Measurements from ENCODE around the gene FGF22.
"Not testable (repeated sequence)": the region's sequence is repeated elsewhere in the genome, so short reads cannot be mapped to it uniquely, and the experiment has no call there.

The FGF22 gene

DNA sequence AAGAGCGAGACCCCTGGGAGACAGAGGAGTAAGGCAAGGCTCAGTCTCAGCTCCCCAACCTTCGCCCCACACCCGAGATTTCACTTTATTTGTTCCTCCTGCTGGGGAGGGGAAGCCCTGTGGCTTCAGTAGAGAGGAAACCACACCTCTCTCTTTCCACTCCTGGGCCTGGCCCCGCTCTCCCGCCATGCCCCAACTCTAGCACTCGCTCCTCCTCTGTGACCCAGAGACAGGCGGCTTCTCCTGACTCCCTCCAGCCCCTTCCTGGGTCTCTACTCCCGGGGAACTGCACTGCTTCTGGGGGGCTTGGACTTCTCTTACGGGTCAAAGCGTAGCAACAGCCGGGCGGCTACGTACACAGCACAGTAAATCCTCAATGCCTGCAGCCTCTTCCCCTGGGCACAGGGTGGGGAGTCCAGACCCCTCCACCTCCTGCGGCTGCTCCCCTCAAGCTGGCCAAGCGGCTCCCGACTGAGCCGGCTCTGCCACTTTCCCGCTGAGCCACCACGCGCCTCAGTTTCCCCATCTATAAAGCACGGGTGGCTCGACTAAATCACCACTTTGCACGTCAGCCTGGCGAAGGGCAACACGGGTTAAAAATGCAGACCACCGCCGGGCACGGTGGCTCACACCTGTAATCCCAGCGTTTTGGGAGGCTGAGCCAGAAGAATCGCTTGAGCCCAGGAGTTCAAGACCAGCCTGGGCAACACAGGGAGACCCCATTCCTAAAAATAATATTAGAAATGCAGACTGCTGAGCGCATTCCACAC, 21.9 kb downstream of the FGF22 start:
- DNase-seq: no peak

DNA sequence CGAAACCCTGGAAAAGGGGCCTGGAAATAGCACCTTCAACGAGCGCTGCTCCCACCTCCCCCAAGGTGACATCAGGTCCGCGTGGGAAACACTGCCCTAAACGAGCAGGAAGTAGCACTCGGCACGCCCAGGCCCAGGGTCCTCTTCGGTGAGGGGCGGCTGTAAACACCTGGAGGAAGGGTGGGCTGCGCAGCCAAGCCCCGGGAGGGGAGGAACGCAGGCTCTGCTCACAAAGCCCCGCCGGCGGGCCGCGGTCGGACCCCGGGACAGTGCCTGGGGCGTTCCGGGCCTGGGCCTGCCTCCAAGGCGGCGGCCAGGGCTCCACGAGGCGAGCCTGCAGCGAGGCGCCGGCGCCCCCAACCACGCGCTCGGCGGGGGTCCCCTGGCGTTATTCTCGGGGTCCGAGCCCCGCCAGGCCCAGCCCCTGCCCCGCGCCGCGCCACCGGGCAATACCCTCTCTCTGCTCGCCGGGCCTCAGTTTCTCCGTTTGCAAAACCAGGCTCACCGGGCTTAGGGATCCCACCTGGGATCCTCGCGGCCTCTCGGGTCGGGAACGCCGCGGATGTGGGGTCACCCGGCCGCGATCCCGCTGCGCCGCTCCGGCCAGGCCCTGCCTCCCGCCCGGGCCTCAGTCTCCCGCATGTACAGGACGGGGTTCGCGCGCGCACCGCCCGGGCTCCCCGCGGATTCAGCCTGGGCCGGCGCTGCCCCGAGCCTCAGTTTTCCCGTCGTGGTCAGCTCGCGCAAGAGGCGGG, 22.7 kb downstream of the FGF22 start:
- DNase-seq: peak; percentile 38

DNA sequence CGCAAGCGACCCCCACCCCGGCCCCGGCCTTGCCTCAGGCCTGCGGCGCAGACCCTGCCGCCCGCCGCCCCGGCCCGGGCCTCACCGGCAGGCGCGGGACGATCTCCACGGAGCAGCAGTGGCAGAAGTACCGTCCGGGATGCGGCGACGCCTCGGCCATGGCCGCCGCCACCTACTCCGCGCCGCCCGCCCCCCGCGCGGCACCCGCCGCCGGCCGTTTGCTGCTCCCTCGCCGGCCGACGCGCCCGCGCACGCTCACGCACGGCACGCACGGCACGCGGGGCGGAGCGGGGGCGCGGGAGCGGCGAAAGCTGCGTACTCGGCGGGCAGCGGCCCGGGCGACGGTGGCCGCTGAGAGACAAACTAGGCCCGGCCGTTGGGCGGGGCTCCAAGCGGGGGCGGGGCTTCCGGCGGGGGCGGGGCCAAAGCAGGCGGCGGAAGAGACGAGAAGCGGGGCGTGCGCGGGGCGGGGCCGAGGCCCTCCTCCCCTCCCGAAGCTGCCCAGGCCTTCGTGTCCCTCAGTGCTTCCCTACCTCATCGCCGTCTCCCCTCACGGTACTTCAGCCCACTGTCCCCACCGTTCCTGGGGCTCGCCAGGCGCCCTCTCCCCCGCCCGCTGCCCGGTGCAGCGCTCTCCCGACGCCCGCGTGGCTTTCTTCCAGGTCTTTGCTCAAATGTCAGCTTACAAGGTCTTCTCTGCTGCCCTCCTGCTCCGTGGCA, 23.4 kb downstream of the FGF22 start, which contains the start of gene RNF126:
TSS of gene RNF126 (minus strand) at position 253 of the 720 bp plus-strand sequence. CDS start at position 160, 93 bp downstream.
- peak; percentile 89 for DNase-seq

DNA sequence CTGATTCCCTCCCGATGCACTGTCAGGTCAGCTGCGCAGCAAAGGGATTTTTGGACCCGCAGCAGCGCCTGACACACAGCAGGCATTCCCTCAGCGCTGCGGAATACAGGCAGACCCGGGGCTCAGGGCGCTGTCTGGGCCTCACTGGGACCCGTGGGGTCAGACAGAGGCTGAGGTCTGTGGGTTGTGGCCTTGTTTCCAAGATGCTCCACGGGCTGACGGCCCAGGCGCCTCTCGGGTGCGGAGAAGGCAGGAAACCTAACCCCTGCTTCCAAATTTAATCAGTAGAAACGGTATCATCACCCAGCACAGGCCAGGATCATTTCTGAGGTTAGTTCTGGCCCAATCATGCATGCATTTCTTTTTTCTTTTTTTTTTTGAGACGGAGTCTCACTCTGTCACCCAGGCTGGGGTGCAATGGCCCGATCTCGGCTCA, 24.0 kb downstream of the FGF22 start:
- DNase-seq: no peak

DNA sequence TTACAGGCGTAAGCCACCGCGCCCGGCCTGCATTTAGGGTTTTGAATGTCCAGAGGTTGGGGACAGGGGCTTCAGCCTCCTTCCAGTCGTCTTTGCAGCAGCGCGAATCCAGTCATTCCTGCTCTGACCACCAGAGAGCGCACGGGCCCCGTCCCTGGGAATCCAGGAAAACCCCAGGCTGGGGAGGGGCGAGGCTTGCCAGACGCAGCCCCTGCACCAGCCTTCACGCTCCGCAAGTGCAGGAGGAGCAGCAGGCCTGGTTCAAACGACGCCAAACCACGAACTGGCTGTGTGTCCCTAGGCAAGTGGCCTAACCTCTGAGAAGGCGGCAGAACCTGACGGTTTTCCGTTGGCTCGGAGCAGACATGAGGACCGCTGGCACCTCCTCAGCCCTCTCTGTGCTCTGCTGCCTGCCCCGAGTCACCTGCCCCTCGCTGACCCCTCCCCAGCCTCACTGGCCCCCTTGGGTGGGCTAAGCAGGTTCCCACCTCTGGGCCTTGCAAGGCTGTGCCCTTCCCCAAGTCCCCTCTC, 25.3 kb downstream of the FGF22 start:
- peak; percentile 48 for DNase-seq

DNA sequence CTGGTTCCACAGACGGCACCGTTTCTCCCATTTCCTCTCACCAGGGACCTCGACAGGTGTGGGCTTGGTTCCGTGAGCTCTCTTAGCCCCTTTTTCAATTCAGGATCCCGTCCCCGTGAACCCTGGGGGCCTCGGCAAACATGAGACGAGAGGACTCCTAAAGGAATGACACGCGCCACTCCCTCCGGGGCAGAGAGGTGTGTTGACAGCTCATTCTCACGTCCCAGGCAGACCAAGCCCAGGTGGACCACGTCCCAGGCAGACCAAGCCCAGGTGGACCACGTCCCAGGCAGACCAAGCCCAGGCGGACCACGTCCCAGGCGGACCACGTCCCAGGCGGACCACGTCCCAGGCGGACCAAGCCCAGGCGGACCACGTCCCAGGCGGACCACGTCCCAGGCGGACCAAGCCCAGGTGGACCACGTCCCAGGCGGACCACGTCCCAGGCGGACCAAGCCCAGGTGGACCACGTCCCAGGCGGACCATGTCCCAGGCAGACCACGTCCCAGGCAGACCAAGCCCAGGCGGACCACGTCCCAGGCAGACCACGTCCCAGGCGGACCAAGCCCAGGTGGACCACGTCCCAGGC, 27.4 kb downstream of the FGF22 start:
- DNase-seq: not testable (repeated sequence)

DNA sequence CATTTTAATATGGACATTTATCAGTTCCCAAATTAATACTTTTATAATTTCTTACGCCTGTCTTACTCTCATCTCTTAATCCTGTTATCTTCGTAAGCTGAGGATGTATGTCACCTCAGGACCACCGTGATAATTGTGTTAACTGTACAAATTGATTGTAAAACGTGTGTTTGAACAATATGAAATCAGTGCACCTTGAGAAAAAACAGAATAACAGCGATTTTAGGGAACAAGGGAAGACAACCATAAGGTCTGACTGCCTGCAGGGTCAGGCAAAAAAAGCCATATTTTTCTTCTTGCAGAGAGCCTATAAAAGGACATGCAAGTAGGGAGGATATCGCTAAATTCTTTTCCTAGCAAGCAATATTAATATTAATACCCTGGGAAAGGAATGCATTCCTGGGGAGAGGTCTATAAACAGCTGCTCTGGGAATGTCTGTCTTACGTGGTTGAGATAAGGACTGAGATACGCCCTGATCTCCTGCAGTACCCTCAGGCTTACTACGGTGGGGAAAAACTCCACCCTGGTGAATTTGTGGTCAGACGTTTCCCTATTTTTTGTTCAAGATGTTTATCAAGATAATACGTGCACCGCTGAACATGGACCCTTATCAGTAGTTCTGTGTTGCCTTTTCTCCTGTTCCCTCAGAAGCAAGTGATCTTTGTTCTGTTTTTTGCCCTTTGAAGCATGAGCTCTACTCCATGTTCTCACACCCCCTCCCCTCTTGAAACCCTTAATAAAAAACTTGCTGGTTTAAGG, 29.2 kb downstream of the FGF22 start:
- DNase-seq: peak; percentile 77

DNA sequence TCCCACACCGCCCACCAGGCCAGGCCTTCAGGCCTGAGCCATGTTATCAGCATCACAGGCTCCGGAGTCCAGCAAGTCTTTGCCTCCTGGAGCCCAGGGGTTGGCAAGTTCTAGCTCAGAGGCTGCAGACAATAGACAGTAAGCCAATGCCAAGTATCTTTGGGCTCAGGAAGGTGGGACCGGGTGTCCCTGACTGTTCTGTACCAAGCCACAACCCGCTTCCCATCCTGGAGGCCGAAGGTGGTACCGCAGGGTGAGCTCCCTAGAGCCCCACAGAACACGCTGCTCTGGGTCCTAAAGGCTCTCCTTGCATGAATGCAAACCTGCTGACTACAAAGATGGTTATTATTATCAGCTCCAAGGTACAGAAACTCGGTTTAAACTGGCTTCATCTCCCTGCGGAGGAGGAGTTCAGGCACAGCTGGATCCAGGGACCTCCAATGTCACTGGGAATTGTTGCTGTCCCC, 31.0 kb downstream of the FGF22 start:
- DNase-seq: no peak

DNA sequence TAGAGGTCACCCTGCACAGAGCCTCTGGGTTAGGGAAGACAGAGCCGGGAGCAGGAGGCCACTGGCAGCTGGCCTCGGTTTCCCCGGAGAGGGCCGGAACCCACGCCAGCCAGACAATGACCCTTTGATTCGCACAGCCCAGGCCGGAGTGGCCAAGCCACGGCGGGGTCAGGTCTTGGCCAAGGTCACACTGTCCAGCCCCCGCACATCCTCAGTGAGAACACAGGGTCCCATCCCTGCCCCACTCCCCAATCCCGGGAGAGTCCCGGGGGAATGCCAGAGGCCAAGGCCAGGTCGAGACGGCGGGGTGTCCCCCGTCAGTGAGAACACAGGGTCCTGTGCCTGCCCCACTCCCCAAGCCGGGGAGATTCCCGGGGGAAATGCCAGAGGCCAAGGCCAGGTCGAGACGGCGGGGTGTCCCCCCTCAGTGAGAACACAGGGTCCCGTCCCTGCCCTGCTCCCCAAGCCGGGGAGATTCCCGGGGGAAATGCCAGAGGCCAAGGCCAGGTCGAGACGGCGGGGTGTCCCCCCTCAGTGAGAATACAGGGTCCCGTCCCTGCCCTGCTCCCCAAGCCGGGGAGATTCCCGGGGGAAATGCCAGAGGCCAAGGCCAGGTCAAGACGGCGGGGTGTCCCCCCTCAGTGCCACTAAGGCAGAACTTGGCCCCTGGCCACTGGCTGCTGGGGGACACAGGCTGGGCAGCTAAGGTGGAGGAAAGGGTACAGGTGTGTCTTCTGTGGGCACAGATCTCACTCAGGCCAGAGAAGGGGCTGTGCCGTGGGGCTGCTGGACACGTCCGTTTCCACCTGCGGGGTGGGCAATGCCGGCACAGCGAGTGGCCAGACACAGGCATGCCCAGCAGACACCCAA, 34.8 kb downstream of the FGF22 start:
- no peak for DNase-seq

DNA sequence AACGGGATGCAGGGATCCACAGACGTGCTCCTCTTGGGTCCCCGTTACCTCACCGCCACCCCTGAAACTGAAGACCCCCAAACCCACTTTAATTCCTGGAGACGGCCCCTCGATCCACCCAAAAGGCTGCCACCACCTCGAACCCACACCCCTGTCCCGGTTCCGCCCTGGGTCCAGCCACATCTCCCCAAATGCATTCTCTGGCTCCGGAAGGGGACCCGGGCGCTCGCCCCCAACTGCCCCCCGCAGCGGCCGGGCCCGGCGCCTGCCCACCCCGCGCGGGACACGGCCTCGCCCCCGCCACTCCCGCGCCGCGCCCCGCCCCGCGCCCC, 36.3 kb downstream of the FGF22 start:
- DNase-seq: no peak

DNA sequence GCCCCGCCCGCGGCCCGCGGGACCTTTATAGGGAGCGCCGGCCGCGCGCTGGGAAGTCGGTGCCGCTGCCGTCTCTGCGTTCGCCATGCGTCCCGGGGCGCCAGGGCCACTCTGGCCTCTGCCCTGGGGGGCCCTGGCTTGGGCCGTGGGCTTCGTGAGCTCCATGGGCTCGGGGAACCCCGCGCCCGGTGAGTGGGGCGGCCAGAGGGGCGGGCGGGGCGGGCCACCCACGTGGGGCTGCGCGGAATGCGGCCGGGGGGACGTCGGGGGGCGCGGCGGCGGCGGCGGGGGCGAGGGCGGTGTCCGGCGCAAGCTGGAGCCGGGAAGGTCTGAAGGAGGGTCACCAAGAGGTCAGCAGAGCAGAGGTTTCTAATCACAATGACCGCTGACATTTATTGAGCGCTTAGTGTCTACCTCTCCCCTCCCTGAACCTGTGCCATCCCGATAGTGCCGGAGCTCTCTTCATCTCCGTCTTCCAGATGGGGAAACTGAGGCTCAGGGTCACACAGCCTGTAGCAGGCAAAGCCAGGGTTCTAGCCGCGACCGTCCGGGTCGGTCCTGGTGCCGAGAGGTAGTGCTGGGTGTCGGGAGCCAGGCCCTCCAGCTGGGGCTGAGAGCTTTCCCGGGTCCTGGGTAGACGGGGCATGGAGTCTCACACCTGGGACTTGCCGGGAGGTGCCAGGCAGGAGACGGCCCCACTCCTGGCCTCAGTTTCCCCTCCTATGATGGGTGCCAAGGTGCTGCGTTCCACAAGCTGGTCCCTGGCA, 36.8 kb downstream of the FGF22 start, which contains the start of gene FSTL3:
TSS of gene FSTL3 (plus strand) at position 54 of the 767 bp plus-strand sequence. CDS start at position 86, 32 bp downstream.
- peak; percentile 59 for DNase-seq

DNA sequence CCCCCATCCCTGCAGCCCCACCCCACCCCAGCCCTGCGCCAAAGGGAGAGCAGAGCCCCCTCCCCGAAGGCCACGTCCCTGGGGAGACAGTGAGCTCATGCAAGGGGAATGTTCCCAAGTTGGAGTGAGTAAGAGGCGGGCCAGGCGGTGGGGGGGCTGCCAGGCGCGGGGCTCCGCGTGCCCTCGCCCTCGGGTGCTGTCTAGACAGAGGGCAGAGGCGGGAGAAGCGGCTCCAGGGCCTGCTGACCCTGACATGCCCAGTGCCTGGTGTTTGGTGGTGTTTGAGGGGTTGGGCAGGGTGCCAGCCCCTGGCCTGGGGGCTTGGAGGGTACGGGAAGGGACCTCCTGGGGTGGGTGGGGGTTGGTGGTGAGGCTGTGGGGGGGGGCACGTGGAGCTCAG, 37.5 kb downstream of the FGF22 start:
- peak; percentile 92 for DNase-seq

DNA sequence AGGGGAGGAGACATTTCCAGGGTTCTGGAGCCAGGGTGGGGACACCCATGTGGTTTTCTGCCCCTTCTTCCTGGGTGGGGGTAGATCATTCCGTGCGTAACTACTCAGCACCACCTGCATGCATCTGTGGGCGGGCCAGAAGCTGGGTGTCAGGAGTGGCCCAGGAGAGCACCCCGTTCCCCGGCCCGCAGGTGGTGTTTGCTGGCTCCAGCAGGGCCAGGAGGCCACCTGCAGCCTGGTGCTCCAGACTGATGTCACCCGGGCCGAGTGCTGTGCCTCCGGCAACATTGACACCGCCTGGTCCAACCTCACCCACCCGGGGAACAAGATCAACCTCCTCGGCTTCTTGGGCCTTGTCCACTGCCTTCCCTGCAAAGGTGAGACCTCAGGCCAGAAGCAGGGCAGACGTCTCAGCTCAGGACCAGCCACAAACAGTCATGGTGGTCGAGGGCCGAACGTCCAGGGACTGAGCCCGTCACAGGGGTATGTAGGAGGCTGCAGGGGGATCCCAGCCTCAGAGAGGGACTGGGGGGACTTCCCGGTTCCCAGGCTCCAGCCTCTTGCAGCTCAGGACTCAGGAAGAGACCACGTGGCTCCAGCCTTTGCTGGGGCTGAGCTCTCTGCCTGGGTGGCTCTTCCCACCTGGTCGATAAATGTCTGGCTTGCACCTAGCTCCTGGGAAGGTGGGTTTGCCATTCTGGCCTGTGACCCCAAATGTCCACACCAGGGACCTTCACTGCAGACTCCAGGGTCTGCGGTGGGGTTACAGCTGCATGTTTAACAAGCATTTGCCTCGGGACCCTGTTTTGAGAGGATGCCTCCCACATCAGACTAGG, 38.1 kb downstream of the FGF22 start:
- DNase-seq: peak; percentile 88

DNA sequence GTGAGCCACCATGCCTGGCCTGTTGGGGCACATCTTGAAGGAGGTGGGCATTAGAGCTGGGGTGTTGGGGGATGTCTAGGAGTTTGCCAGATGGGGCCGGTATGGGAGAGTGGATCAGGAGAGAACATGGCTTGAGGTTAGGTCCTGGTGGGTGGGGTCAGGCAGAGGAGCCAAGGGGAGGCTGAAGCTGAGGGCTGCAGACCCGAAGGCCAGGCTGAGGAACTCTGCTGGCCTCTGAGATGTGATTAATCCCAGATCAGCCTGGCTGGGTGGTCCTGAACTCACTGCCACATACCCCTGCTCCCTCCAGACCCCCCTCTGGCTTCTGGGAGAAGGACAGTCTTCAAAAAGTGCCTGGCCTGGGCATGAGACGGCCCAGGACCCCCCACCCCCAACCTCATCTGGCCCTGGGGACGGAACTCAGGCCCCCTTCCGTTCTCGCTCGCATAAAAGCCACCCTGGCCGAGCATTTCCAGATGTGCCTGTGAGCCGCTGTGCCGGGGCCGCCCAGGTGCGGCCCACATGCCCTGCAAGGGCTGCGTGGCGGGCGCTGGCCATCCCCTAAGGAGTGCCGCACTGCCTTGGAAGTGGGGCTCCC, 39.2 kb downstream of the FGF22 start:
- DNase-seq: no peak

DNA sequence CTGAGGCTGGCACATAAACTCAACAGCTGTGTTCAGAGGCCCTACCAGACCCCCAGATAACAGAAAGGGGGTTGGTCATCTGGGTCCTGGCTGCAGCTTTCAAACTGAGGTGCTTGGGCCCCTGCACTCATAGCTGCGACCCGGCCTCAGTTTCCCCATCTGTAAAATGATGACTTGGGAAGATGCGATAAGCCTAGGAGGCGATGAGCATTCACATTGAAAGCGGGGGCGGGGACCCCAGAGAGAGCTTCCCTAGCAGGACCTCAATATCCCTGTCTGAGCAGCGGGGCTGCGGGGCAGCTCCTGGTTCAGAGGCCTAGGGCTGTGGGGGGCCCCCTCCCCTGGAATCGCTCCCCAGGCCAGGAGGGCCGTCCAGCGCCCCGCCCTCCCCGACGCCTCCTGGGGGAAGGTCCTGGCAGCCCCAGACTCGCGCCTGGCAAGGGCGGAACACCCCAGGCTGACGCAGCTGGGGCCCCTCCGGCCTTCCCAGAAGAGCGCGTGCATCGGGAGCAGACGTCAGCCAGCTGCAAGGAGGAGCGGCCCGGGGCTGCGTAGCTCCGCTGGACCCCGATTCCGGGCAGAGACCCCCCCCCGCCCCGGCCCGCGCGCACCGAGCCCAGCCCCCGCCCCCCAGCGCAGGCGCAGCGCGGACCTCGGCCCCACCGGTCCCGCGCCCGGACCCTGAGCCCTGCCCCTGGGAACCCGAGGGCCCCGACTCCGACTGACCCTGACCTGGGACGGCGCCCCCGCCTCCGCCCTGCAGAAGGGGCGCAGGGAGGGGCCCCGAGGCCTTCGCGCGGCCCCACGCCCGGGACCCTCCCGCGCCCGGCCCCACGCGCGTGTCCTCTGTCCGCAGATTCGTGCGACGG, 40.0 kb downstream of the FGF22 start:
- DNase-seq: peak; percentile 82

DNA sequence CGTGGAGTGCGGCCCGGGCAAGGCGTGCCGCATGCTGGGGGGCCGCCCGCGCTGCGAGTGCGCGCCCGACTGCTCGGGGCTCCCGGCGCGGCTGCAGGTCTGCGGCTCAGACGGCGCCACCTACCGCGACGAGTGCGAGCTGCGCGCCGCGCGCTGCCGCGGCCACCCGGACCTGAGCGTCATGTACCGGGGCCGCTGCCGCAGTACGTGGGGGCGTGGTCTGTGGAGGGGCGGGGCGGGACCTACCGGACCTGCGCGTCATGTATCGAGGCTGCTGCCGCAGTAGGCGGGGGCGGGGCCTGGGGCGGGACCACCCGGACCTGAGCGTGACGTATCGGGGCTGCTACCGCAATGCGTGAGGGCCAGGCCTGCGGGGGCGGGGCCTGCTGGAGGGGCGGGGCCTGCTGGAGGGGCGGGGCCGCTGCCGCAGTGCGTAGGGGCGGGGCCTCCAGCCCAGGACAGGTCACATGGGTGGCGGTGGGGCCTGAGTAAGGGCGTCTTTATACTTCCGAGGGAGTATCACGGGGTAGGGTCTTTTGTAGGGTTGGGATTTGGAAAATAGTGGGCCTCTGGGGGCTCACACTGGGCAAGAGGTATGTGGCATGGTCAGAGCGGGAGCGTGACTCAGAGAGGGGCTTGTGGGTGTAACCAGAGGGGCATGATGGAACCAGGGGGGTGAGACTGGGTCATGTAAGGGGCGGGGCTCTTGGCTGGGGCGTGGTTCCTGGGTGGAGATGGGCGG, 40.8 kb downstream of the FGF22 start:
- peak; percentile 92 for DNase-seq

Data from NCI-H226 (cell line).